HG03439 (cell line): ENCODE measurements around the gene SCNN1B.
"Not testable (repeated sequence)": the region's sequence is repeated elsewhere in the genome, so short reads cannot be mapped to it uniquely, and the experiment has no call there.

ENCODE experiments used
- ATAC-seq: cut with Tn5 transposase; IDR thresholded peaks from one replicate; pipeline ENCODE4 v1.9.1; 2021; ENCODE audit warnings: mild to moderate bottlenecking, moderate library complexity; ENCODE audit not compliant: unreplicated experiment

Gene SCNN1B

GRCh38 chr16:23288209-23288608, 13.9 kb upstream of the SCNN1B start:
- ATAC-seq = no peak

GRCh38 chr16:23288726-23289512, 13.2 kb upstream of the SCNN1B start:
- ATAC-seq = no peak

GRCh38 chr16:23290189-23291062, 11.7 kb upstream of the SCNN1B start:
- ATAC-seq = no peak

- ATAC-seq = peak; percentile 70
Measured at GRCh38 chr16:23293016-23293415, 9.1 kb upstream of the SCNN1B start.

GRCh38 chr16:23294260-23294659, 7.8 kb upstream of the SCNN1B start:
- no peak for ATAC-seq

- ATAC-seq = no peak
Measured at GRCh38 chr16:23296994-23297393, 5.1 kb upstream of the SCNN1B start.

- no peak for ATAC-seq
Measured at GRCh38 chr16:23298290-23298915, 3.7 kb upstream of the SCNN1B start.

- ATAC-seq = not testable (repeated sequence)
Measured at GRCh38 chr16:23299815-23300214, 2.3 kb upstream of the SCNN1B start.

- no peak for ATAC-seq
Measured at GRCh38 chr16:23301251-23302044, 654 bp upstream of the SCNN1B start.

GRCh38 chr16:23303685-23304084, 1.6 kb downstream of the SCNN1B start:
- no peak for ATAC-seq

- no peak for ATAC-seq
Measured at GRCh38 chr16:23304620-23305019, 2.5 kb downstream of the SCNN1B start.

GRCh38 chr16:23306199-23307100, 4.3 kb downstream of the SCNN1B start:
- no peak for ATAC-seq

GRCh38 chr16:23310217-23310616, 8.1 kb downstream of the SCNN1B start:
- ATAC-seq = no peak

GRCh38 chr16:23310744-23311143, 8.6 kb downstream of the SCNN1B start:
- ATAC-seq = no peak

- no peak for ATAC-seq
Measured at GRCh38 chr16:23316232-23316631, 14.1 kb downstream of the SCNN1B start.

- ATAC-seq = no peak
Measured at GRCh38 chr16:23316634-23317265, 14.6 kb downstream of the SCNN1B start.

GRCh38 chr16:23317266-23317661, 15.2 kb downstream of the SCNN1B start:
- no peak for ATAC-seq

- ATAC-seq = no peak
Measured at GRCh38 chr16:23317751-23318150, 15.6 kb downstream of the SCNN1B start.

- no peak for ATAC-seq
Measured at GRCh38 chr16:23318639-23319038, 16.5 kb downstream of the SCNN1B start.
